ENCODE data around the gene TCF4.

- no peak for TF ChIP-seq POLR2A (IDR thresholded peaks at IDR 0.05)
- TF ChIP-seq CTCF (IDR thresholded peaks at IDR 0.05) = no peak
- no peak for TF ChIP-seq POLR2AphosphoS5 (IDR thresholded peaks at IDR 0.05)
- TF ChIP-seq EP300 (IDR thresholded peaks at IDR 0.05) = no peak
These were observed 264.7 kb downstream of the TCF4 start for GRCh38 chr18:55323051-55323994.

All from upper lobe of left lung (tissue), 4 donors.